GM21717 (cell line): Measurements from ENCODE around the gene TAB3.
A peak's percentile ranks its signal among the peaks of the same experiment; 100 is the strongest.
"Not testable (repeated sequence)": the region's sequence is repeated elsewhere in the genome, so short reads cannot be mapped to it uniquely, and the experiment has no call there.

Experiments used
- ATAC-seq: cut with Tn5 transposase; IDR thresholded peaks from one replicate; pipeline ENCODE4 v1.9.1; 2021; ENCODE audit warnings: mild to moderate bottlenecking, moderate library complexity; ENCODE audit not compliant: unreplicated experiment

Gene TAB3

GRCh38 chrX:30822068-30822681 is 66.9 kb downstream of the TAB3 start:
- ATAC-seq, result peak; percentile 79

DNA sequence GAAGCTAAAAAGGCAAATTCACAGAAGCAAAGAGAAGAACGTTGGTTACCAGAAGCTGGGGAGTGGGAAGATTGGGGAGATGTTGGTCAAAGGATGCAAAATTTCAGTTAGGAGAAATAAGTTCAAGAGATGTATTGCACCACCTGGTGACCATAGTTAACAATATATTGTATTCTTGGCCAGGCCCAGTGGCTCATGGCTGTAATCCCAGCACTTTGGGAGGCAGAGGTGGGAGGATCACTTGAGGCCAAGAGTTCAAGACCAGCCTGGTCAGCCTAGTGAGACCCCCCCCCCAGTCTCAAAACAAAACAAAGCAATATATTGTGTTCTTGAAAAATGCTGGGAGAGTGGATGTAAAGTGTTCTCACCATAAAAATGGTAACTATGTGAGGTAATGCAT is 67.9 kb downstream of the TAB3 start:
- ATAC-seq, result no peak

GRCh38 chrX:30819080-30819479 is 70.0 kb downstream of the TAB3 start:
- ATAC-seq, result no peak

GRCh38 chrX:30816079-30816478 is 73.0 kb downstream of the TAB3 start:
- ATAC-seq, result no peak

GRCh38 chrX:30814978-30815377 is 74.1 kb downstream of the TAB3 start:
- ATAC-seq, result peak; percentile 53

- ATAC-seq, result peak; percentile 96
Observed at GRCh38 chrX:30812326-30812725, 76.7 kb downstream of the TAB3 start.

DNA sequence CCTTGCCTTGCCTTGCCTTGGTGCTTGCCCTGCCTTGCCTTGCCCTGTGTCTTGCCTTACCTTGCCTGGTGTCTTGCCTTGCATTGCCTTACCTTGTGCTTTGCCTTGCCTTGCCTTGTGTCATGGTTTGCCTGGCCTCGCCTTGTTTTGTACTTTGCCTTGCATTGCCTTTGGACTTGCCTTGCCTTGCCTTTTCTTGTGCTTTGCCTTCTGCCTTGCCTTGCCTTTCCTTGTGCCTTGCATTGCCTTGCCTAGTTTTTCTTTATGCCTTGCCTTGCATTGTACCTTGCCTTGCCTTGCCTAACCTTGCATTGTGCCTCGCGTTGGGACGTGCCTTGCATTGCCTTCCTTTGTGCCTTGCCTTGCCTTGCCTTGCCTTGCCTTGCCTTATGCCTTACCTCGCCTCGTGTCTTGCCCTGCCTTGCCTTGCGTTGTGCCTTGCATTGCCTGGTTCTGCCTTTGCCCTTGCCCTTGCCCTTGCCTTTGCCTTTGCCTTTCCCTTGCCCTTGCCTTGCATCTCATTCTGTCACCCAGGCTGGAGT is 82.8 kb downstream of the TAB3 start:
- no peak for ATAC-seq

GRCh38 chrX:30804462-30804861 is 84.6 kb downstream of the TAB3 start:
- ATAC-seq, result no peak

DNA sequence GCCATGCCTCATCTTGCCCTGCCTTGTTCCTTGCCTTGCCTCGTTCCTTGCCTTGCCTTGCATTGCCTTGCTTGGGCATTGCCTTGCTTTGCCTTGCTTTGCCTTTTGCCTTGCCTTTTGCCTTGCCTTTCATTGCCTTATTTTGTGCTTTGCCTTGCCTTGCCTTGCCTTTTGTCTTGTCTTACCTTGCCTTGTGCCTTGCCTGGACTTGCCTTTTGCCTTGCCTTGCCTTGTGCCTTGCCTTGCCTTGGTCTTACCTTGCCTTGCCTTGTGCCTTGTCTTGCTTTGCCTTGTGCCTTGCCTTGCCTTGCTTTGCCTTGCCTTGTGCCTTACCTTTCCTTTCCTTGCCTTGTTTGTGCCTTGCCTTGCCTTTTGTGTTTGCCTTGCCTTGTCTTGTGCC is 88.2 kb downstream of the TAB3 start:
- no peak for ATAC-seq

DNA sequence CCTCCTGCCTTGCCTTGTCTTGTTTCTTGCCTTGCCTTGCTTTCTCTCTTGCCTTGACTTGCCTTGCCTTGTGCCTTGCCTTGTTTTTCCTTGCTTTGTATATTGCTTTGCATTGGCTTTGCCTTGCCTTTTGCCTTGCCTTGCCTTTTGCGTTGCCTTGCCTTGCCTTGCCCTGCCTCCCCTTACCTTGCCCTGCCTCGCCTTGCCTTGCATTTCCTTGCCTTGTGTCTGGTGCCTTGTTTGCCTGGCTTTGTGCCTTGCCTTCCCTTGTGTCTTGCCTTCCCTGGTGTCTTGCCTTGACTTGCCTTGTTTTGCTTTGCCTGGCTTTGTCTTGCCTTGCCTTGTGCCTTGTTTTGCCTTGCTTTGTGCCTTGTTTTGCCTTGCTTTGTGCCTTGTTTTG is 89.7 kb downstream of the TAB3 start:
- no peak for ATAC-seq

DNA sequence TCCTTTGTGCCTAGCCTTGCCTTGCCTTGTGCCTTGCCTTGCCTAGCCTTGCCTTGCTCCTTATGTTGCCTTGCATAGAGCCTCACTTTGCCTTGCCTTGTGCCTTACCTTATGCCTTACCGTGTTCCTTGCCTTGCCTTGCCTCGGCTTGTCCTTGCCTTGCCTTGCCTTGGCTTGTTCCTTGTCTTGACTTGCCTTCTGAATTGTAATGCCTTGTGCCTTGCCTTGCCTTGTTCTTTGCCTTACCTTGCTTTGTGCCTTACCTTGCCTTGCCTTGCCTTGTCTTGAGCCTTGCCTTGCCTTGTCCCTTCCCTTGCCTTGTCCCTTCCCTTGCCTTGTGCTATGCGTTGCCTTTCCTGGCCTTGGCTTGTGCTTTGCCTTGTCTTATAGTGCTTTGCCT is 90.2 kb downstream of the TAB3 start:
- no peak for ATAC-seq

DNA sequence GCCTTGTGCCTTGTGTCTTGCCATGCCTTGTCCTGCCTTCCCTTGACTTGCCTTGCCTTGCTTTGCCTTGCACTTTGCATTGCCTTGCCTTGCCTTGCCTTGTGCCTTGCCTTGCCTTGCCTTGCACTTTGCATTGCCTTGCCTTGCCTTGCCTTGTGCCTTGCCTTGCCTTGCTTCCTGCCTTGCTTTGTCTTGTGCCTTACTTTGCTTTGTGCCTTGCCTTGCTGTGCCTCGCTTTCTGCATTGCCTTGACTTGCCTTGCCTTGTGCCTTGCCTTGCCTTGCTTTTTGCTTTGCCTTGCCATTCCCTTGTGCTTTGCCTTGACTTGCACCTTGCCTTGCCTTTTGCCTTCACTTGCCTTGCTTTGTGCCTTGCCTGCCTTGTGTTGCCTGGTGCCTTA is 91.8 kb downstream of the TAB3 start:
- not testable (repeated sequence) for ATAC-seq

DNA sequence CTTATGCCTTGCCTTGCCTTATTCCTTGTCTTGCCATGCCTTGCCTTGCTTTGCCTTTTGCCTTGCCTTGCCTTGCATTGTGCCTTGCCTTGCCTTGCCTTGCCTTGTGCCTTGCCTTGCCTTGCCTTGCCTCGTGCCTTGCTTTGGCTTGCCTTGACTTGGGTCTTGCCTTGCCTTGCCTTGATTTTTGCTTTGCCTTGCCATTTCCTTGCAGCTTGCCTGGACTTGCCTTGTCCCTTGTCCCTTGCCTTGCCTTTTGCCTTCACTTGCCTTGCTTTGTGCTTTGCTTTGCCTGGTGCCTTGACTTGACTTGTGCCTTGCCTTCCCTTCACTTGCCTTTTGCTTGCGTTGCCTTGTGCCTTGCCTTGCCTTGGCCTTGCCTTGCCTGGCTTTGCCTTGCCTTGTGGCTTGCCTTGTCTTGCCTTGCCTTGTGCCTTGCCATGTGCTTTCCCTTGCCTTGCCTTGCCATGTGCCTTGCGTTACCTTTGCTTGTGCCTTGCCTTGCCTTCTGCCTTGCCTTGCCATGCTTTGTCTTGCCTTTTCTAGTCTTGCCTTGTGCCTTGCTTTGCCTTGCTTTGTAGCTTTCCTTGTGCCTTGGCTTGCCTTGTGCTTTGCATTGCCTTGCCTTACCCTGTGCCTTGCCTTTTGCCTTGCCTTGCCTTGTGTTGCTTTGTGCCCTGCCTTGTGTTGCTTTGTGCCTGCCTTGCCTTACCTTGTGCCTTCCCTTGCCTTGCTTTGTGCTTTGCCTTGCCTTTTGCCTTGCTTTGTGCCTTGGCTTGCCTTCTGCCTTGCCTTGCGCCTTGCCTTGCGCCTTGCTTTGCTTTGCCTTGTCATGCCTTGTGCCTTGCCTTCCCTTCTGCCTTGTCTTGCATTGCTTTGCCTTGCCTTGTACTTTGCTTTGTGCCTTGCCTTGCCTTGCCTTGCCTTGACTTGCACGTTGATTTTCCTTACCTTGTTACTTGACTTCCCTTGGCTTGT is 92.8 kb downstream of the TAB3 start:
- ATAC-seq, result no peak

DNA sequence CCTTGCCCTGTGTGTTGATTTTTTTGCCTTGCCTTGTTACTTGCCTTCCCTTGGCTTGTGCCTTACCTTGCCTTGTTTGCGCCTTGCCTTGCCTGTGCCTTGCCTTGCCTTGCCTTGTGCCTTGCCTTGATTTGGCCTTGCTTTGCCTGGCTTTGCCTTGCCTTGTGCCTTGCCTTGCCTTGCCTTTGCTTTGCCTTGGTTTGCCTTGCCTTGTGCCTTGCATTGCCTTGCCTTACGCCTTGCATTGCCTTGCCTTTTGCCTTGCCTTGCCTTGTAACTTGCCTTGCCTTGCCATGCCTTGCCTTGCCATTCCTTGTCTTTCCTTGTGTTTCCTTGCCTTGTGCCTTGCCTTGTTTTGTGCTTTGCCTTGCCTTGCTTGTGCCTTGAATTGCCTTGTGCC is 94.6 kb downstream of the TAB3 start:
- no peak for ATAC-seq

DNA sequence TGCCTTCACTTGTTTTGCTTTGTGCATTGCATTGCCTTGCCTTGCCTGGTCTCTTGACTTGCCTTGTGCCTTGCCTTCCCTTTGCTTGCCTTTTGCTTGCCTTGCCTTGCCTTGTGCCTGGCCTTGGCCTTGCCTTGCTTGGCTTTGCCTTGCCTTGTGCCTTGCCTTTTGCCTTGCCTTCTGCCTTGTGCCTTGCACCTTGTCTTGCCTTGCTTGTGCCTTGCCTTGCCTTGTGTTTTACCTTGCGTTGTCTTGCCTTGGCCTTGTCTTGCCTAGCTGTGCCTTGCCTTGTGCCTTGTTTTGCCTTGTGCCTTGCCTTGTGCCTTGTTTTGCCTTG is 95.3 kb downstream of the TAB3 start:
- no peak for ATAC-seq

DNA sequence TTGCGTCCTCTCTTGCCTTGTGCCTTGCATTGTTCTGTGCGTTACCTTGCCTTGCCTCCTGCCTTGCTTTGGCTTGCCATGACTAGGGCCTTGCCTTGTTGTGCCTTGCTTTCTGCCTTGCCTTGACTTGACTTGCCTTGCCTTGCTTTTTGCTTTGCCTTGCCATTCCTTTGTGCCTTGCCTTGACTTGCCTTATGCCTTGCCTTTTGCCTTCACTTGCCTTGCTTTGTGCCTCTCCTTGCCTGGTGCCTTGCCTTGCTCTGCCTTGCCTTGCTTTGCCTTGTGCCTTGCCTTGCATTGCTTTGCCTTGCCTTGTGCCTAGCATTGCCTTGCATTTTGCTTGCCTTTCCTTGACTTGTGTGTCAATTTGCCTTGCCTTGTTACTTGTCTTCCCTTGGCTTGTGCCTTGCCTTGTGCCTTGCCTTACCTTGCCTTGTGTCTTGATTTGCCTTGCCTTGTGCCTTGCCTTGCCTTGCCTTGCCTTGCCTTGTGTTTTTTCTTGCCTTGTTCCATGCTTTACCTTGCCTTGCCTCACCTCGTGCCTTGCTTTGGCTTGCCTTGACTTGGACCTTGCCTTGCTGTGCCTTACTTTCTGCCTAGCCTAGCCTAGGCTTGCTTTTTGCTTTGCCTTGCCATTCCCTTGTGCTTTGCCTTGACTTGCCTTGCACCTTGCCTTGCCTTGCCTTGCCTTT is 95.8 kb downstream of the TAB3 start:
- ATAC-seq, result no peak

GRCh38 chrX:30791296-30792278 is 97.5 kb downstream of the TAB3 start:
- no peak for ATAC-seq

GRCh38 chrX:30787012-30787411 is 102.0 kb downstream of the TAB3 start:
- no peak for ATAC-seq

GRCh38 chrX:30786374-30786773 is 102.7 kb downstream of the TAB3 start:
- no peak for ATAC-seq

DNA sequence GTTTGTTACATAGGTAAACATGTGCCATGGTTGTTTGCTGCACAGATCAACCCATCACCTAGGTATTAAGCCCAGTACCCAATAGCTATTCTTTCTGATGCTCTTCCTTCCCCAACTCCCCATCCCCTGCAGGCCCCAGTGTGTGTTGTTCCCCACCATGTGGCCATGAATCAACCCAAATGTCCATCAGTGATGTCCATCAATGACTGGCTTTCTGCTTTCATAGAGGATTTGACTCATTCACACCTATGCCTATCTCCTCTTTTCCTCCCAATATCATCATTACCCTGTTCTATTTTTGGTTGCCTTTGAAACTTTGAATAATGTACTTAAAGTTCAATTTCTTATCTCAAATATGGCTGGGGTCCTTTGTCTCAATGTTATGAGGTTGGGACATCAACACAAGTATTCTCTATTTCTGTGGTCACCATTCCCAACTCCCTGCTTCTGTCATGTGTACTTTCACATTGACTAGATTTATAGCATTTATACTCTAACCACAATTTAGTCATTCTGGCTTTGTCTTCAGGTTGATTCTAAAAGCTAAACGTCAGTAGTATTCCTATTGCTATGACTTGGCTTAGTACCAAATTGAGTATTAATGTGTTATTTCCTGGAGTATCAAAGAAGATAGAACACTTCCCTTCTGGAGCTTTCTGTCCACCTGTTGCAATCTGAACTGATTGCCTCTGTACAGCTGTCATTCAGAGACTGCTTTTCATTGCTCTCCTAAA is 107.2 kb downstream of the TAB3 start:
- ATAC-seq, result no peak
